ENCODE data around the gene LRRC7. TPM values are rescaled to one million over a fixed set of nuclear protein-coding genes. Genes with fewer than 3 reads are reported as not detected.

The LRRC7 gene
- total RNA-seq (under 1 TPM; 0.14 to 0.20 TPM), total RNA-seq (0 to 16.5 (median 0.52) reads per million in 172 experiments)
- 1.2 TPM for polyA plus RNA-seq (2013, experiment 1 of 2)
- polyA plus RNA-seq (2013, experiment 2 of 2) = 0.76 TPM

DNA sequence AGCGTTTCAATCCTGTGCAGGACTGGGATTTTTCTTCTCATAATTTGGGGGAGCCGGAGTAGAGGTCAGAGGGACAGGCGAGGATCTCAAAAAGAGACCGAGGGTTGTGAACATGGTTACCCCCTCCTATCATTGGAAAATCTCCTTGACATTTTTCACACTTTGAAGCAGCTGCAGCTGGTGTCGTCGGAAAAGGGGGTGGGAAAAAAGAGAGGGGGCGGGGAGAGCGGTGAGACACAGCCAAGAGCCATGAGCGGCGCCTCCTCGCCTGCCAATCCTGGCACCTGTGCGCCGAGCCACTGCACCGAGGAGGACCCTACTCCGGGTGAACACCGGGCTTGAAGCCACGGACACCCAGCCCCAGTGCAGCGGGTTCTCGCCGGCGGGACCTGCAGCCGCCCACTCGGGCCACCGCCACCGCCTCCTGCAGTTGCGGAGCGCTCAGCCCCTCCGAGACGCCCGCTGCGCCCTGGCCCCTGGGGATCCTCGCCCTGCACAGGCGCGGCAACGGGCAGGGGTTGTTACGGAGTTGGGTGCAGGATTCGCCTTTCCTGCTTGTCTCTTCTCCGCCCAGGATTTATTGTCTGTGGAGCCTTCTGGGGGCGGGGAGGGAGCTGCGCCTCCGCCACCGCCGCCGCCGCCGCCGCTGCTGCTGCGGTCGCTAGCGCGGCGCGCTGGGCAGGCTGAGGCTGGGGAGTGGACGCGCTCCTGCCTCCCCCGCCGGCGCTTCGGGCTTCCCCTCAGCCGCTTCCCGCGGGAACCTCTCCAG lies at the start of gene LRRC7:
Gene LRRC7, plus strand, starts transcription at position 271 of the 769 bp plus-strand sequence. CDS start 718 bp downstream, outside the sequence.
- CTCF ChIA-PET = no interaction called here
- POLR2A ChIA-PET = no interaction called here

DNA sequence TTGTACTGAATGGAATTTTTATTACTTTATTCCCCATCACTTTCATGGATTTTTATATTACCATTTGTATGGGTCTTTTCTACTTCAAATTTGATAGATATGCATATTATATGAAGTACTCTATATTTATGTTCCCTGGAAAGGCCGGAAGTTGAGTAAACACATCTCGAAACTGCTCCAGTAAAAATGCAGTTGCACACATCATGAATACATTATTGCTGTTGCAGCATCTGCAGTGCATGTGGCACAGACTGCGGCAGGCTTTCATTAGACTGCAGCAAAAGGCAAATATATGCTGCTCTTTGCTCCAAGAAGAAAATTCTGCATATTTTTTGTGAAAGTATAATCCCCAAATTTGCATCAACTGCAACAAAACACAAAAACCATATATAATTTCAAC lies 48.7 kb upstream of the LRRC7 start:
- Mint-ChIP-seq H3K27ac (no peak overlapping the region), H3K36me3 (ENCODE audit: low read depth) (no peaks in the 10 kb centered on the region), H3K4me1 (ENCODE audit: low read depth) (no peaks in the 10 kb centered on the region), H3K27me3 (no peaks in the 10 kb centered on the region), H3K9me3 (no peaks in the 10 kb centered on the region), H3K4me3 (no peak overlapping the region)
- CTCF ChIA-PET = no interaction called here
- Histone ChIP-seq H3K36me3 (ENCODE audit: insufficient read depth, low read length) (no peaks in the 10 kb centered on the region), H3K27me3 (ENCODE audit: control insufficient read depth in 1 of 2, insufficient read depth in 2 of 2, low read length in 2 of 2) (no peaks in the 10 kb centered on the region), H3K9me3 (ENCODE audit: control insufficient read depth in 1 of 2, insufficient read depth in 1 of 2, low read length in 2 of 2) (peaks cover 0 to 3% of the 10 kb centered on the region in 2 experiments), H3K4me3 (ENCODE audit: low read length) (no peak overlapping the region), H3K4me1 (ENCODE audit: insufficient read depth, low read length) (no peaks in the 10 kb centered on the region), H3K27ac (ENCODE audit: low read depth in 1 of 2, low read length in 2 of 2) (no peak overlapping the region)
- ATAC-seq (ENCODE audit: poor library complexity) = no peak
- TF ChIP-seq, protein P1, sequence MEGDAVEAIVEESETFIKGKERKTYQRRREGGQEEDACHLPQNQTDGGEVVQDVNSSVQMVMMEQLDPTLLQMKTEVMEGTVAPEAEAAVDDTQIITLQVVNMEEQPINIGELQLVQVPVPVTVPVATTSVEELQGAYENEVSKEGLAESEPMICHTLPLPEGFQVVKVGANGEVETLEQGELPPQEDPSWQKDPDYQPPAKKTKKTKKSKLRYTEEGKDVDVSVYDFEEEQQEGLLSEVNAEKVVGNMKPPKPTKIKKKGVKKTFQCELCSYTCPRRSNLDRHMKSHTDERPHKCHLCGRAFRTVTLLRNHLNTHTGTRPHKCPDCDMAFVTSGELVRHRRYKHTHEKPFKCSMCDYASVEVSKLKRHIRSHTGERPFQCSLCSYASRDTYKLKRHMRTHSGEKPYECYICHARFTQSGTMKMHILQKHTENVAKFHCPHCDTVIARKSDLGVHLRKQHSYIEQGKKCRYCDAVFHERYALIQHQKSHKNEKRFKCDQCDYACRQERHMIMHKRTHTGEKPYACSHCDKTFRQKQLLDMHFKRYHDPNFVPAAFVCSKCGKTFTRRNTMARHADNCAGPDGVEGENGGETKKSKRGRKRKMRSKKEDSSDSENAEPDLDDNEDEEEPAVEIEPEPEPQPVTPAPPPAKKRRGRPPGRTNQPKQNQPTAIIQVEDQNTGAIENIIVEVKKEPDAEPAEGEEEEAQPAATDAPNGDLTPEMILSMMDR (IDR thresholded peaks at IDR 0.05) = no peak
- intact Hi-C loops (cut with DNase I, micrococcal nuclease) = no loop called here
- DNase-seq = no peak
- POLR2A ChIA-PET = no interaction called here

More for the DNA sequence above, at the start of gene LRRC7:
- peaks cover 0 to 24% of the 10 kb centered on the region in 2 experiments for H3K9me3 ChIP-seq (ENCODE audit: control insufficient read depth in 1 of 2, insufficient read depth in 1 of 2, low read length in 2 of 2)
- intact Hi-C loops (cut with DNase I, micrococcal nuclease) = no loop called here
- Mint-ChIP-seq H3K4me3 (peak within 1 kb of the TSS; percentile 71), H3K27me3 (peaks cover 57% of the 10 kb centered on the region), H3K4me1 (ENCODE audit: low read depth) (peaks cover 5% of the 10 kb centered on the region), H3K36me3 (ENCODE audit: low read depth) (no peaks in the 10 kb centered on the region), H3K27ac (no peak within 1 kb of the TSS), H3K9me3 (peaks cover 4% of the 10 kb centered on the region)
- no peak within 1 kb of the TSS for H3K27ac ChIP-seq (ENCODE audit: low read depth in 1 of 2, low read length in 2 of 2)
- peak in 3 of 14 experiments; percentile 2 to 20 (median 3) for DNase-seq
- peak within 1 kb of the TSS; percentile 34 for H3K4me3 ChIP-seq (ENCODE audit: low read length)
- ATAC-seq (ENCODE audit: poor library complexity) = no peak
- H3K27me3 ChIP-seq (ENCODE audit: control insufficient read depth in 1 of 2, insufficient read depth in 2 of 2, low read length in 2 of 2) = peaks cover 12 to 37% of the 10 kb centered on the region in 2 experiments
- H3K36me3 ChIP-seq (ENCODE audit: insufficient read depth, low read length) = no peaks in the 10 kb centered on the region
- TF ChIP-seq, protein P1 (IDR thresholded peaks at IDR 0.05) = no peak
- H3K4me1 ChIP-seq (ENCODE audit: insufficient read depth, low read length) = no peaks in the 10 kb centered on the region

DNA sequence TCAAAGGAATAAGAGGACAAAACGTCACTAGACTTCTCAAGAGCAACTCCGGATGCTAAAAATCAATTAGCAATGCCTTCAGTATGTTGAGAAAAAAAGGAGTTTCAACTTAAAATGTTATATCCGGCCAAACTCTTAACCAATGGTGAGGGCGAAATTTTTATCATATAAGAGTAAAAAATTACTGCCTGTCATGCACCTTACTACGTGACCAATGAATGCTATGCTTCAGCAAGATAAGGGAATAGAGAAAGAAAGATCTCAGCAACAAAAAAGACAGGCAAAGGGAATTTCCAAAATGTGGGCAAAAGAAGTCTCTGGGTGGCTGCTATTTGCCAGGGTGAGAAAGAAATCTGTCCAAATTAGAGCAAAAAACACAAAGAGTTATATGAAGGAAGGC lies 47.4 kb upstream of the LRRC7 start:
- DNase-seq = no peak
- Histone ChIP-seq H3K27me3 (ENCODE audit: control insufficient read depth in 1 of 2, insufficient read depth in 2 of 2, low read length in 2 of 2) (no peaks in the 10 kb centered on the region), H3K4me3 (ENCODE audit: low read length) (no peak overlapping the region), H3K36me3 (ENCODE audit: insufficient read depth, low read length) (no peaks in the 10 kb centered on the region), H3K9me3 (ENCODE audit: control insufficient read depth in 1 of 2, insufficient read depth in 1 of 2, low read length in 2 of 2) (peaks cover 0 to 3% of the 10 kb centered on the region in 2 experiments), H3K27ac (ENCODE audit: low read depth in 1 of 2, low read length in 2 of 2) (no peak overlapping the region), H3K4me1 (ENCODE audit: insufficient read depth, low read length) (no peaks in the 10 kb centered on the region)
- intact Hi-C loops (cut with DNase I, micrococcal nuclease) = no loop called here
- H3K27ac Mint-ChIP-seq = no peak overlapping the region
- H3K27me3 Mint-ChIP-seq = no peaks in the 10 kb centered on the region
- ATAC-seq (ENCODE audit: poor library complexity) = no peak
- peaks cover under 1% of the 10 kb centered on the region for H3K9me3 Mint-ChIP-seq
- TF ChIP-seq, protein P1 (IDR thresholded peaks at IDR 0.05) = no peak
- no peaks in the 10 kb centered on the region for H3K4me1 Mint-ChIP-seq (ENCODE audit: low read depth)
- H3K36me3 Mint-ChIP-seq (ENCODE audit: low read depth) = no peaks in the 10 kb centered on the region
- CTCF ChIA-PET = no interaction called here
- POLR2A ChIA-PET = interaction anchor here (0.9 kb wide), 1 partner anchor 18 kb away, joined by 3 read pairs; no protein-coding TSS in a partner anchor
- no peak overlapping the region for H3K4me3 Mint-ChIP-seq

Data from CD4-positive, alpha-beta T cell (primary cell).